Panc1 (cell line): Measurements from ENCODE around the gene PTPN4. TPM values are rescaled to one million over a fixed set of nuclear protein-coding genes. Genes with fewer than 3 reads are reported as not detected.

ENCODE experiments used
- ATAC-seq: fragments of 200-7000 bp; cut with Tn5 transposase; 2 replicates; pipeline ENCODE4 v1.9.1; 2020; ENCODE audit warnings: mild to moderate bottlenecking, moderate library complexity
- BruUV-seq: library from RNA; stranded (reverse); fragments of 400-500 nt; replicated peaks from 2 replicates; lab custom pipeline; 2021; lab: Mats Ljungman, UMichigan
- CTCF ChIA-PET: fragments of 300-600 bp; sonication (Branson Sonifier 250); formaldehyde crosslinking; loops from one replicate; lab custom pipeline; 2022; ENCODE audit warnings: antibody characterized with exemption; lab: Charles Lee
- POLR2A ChIA-PET: fragments of 300-600 bp; sonication (Branson Sonifier 250); formaldehyde crosslinking; loops from one replicate; lab custom pipeline; 2022; ENCODE audit warnings: antibody characterized with exemption; lab: Charles Lee
- DNase-seq: peaks from one replicate; pipeline ENCODE4 v3.0.0-alpha.2; 2010; ENCODE audit warnings: low read depth, low spot score
- H3K27ac ChIP-seq: 2 replicates; pipeline ENCODE4 v1.5.1; 2011; ENCODE audit warnings: mild to moderate bottlenecking, low read length, inconsistent platforms
- H3K27me3 ChIP-seq: fragments of 200-500 bp; sonication (Bioruptor generic); 2 replicates; pipeline ENCODE4 v1.6.0; 2014; ENCODE audit warnings: low read length, inconsistent platforms; ENCODE audit not compliant: control insufficient read depth, insufficient read depth
- H3K36me3 ChIP-seq: fragments of 200-500 bp; sonication (Bioruptor generic); 2 replicates; pipeline ENCODE4 v1.5.1; 2014; ENCODE audit warnings: inconsistent platforms, mild to moderate bottlenecking, low read length, moderate library complexity; ENCODE audit not compliant: control insufficient read depth, insufficient read depth
- H3K4me1 ChIP-seq: 2 replicates; pipeline ENCODE4 v1.5.1; 2011; ENCODE audit warnings: inconsistent platforms, mild to moderate bottlenecking, low read length, moderate library complexity; ENCODE audit not compliant: control insufficient read depth, insufficient read depth
- H3K4me3 ChIP-seq, 2 experiments: 2 replicates each; pipeline ENCODE4 v1.5.1; 2011 to 2012; ENCODE audit warnings: low read depth in 2 of 2, low read length in 2 of 2, mild to moderate bottlenecking in 2 of 2, inconsistent platforms in 1 of 2, moderate library complexity in 1 of 2
- H3K9me3 ChIP-seq: fragments of 200-500 bp; sonication (Bioruptor generic); 2 replicates; pipeline ENCODE4 v1.5.1; 2014; ENCODE audit warnings: low read depth, mild to moderate bottlenecking, inconsistent platforms, low read length, moderate library complexity; ENCODE audit not compliant: control insufficient read depth, insufficient read depth
- CTCF ChIP-seq: fragments of 450-650 bp; IDR thresholded peaks from 2 replicates; pipeline ENCODE4 v1.5.1; 2017; ENCODE audit warnings: mild to moderate bottlenecking
- POLR2AphosphoS5 ChIP-seq: IDR thresholded peaks from 2 replicates; pipeline ENCODE4 v1.6.1; 2012; ENCODE audit warnings: mild to moderate bottlenecking, low read depth, low read length, moderate library complexity
- REST ChIP-seq, 2 experiments: IDR thresholded peaks; 2 replicates each; pipeline ENCODE4 v1.6.1; 2011 to 2012; ENCODE audit warnings: low read depth in 2 of 2, control low read depth in 1 of 2, low read length in 1 of 2, mild to moderate bottlenecking in 1 of 2, moderate library complexity in 1 of 2; ENCODE audit not compliant: insufficient read depth in 1 of 2
- SIN3A ChIP-seq: IDR thresholded peaks from 2 replicates; pipeline ENCODE4 v1.6.1; 2012; ENCODE audit warnings: low read depth, mild to moderate bottlenecking, low read length, moderate library complexity, borderline replicate concordance; ENCODE audit not compliant: insufficient read depth
- TCF7L2 ChIP-seq: IDR thresholded peaks from 2 replicates; pipeline ENCODE4 v1.6.1; 2011; ENCODE audit warnings: mild to moderate bottlenecking, low read depth, low read length, inconsistent platforms
- in situ Hi-C: cut with HindIII; loops from 2 replicates; pipeline ENCODE4 v1.10.0; 2016; ENCODE audit warnings: low sequenced_read_pairs, low pct_unique_long_range_greater_than_20kb
- intact Hi-C: fragments of 100-400 bp; cut with micrococcal nuclease; formaldehyde crosslinking; loops from one replicate; pipeline ENCODE4 v1.10.0; 2022; ENCODE audit not compliant: unreplicated experiment
- total RNA-seq: library from RNA; stranded (reverse); gene quantifications from one replicate; pipeline ENCODE4 v1.2.1, GENCODE V29; 2021; ENCODE audit not compliant: unreplicated experiment

Gene PTPN4
- total RNA-seq, 1 experiment from 2014 or later, result 45.9 TPM

GRCh38 chr2:119862127-119862889 lies 102.6 kb downstream of the PTPN4 start:
- DNase-seq (no peak), ATAC-seq (no peak)
- TF ChIP-seq TCF7L2 (no peak), CTCF (no peak)
- Histone ChIP-seq H3K36me3 (no peaks in the 10 kb centered on the region), H3K4me1 (0 out of 2 replicates have a peak, but pooled peaks cover 4% of the 10 kb centered on the region), H3K27me3 (no peaks in the 10 kb centered on the region), H3K27ac (no peak overlapping the region), H3K9me3 (no peaks in the 10 kb centered on the region), H3K4me3 (no peak overlapping the region)
- in situ Hi-C loops, result no loop called here
- intact Hi-C loops, result no loop called here
- POLR2A ChIA-PET, result no interaction called here
- no TSS peak for BruUV-seq
- CTCF ChIA-PET, result no interaction called here

- Histone ChIP-seq H3K27ac (no peak overlapping the region), H3K4me3 (no peak overlapping the region), H3K4me1 (no peaks in the 10 kb centered on the region), H3K36me3 (no peaks in the 10 kb centered on the region), H3K27me3 (no peaks in the 10 kb centered on the region), H3K9me3 (no peaks in the 10 kb centered on the region)
- DNase-seq (no peak), ATAC-seq (no peak)
- in situ Hi-C loops, result no loop called here
- CTCF ChIA-PET, result no interaction called here
- POLR2A ChIA-PET, result no interaction called here
- TF ChIP-seq CTCF (no peak), SIN3A (no peak), REST (IDR thresholded peaks at IDR 0.05; ENCODE audit: insufficient read depth in 1 of 2, low read depth in 2 of 2, low read length in 1 of 2) (no peak), TCF7L2 (no peak), POLR2AphosphoS5 (no peak)
- intact Hi-C loops, result no loop called here
- no TSS peak for BruUV-seq
These were observed 104.6 kb downstream of the PTPN4 start for GRCh38 chr2:119864318-119864717.
